ACC112 (cell line): ENCODE measurements around the gene GID4.

Experiments
- H2AFZ ChIP-seq: fragments of 200-600 bp; sonication (generic); one replicate; pipeline ENCODE4 v1.6.0; 2017; ENCODE audit warnings: antibody characterized with exemption, low read length; ENCODE audit not compliant: unreplicated experiment
- H3K27ac ChIP-seq: fragments of 200-600 bp; sonication (generic); 2 replicates; pipeline ENCODE4 v1.5.1; 2014; ENCODE audit warnings: low read depth, mild to moderate bottlenecking, antibody characterized with exemption, low read length, moderate library complexity
- H3K27me3 ChIP-seq: fragments of 200-600 bp; sonication (generic); 2 replicates; pipeline ENCODE4 v1.6.1; 2014; ENCODE audit warnings: mild to moderate bottlenecking, antibody characterized with exemption, low read length, moderate library complexity, mixed read lengths; ENCODE audit not compliant: insufficient read depth
- H3K36me3 ChIP-seq: fragments of 200-600 bp; sonication (generic); 2 replicates; pipeline ENCODE4 v1.6.1; 2016; ENCODE audit warnings: mild to moderate bottlenecking, antibody characterized with exemption, low read length, moderate library complexity, mixed read lengths; ENCODE audit not compliant: insufficient read depth
- H3K4me1 ChIP-seq: fragments of 200-600 bp; sonication (generic); one replicate; pipeline ENCODE4 v1.6.1; 2016; ENCODE audit warnings: low read length, mixed read lengths; ENCODE audit not compliant: insufficient read depth, unreplicated experiment, control insufficient read depth
- H3K4me3 ChIP-seq: fragments of 200-600 bp; sonication (generic); 2 replicates; pipeline ENCODE4 v1.5.1; 2014; ENCODE audit warnings: mild to moderate bottlenecking, low read depth, low read length
- H3K79me2 ChIP-seq: fragments of 200-600 bp; sonication (generic); one replicate; pipeline ENCODE4 v1.6.0; 2016; ENCODE audit warnings: low read length; ENCODE audit not compliant: control insufficient read depth, unreplicated experiment, insufficient read depth

GID4 gene

DNA sequence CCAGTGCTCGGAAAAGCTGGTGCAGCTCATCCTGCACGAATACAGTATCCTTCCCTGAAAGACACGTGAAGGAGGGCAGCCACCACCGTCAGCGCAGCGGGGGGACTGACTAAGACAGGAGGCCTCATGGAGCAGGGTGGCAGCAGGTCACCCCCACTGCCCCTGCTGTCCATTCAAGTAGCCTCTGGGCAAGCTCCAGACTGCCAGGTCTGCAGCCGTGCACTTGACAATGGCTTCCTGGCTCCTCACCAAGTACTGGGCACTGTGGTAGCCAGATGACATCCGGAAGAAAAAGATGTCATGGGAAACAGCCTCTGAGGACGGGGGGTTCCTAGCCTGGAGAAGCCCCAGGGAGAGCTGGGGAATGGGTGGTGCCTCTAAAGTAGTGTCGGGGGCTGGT, 61.4 kb downstream of the GID4 start:
- no peak overlapping the region for H2AFZ ChIP-seq
- H3K79me2 ChIP-seq: no peaks in the 10 kb centered on the region
- H3K4me1 ChIP-seq: no peaks in the 10 kb centered on the region
- no peaks in the 10 kb centered on the region for H3K36me3 ChIP-seq
- no peak overlapping the region for H3K4me3 ChIP-seq
- H3K27me3 ChIP-seq: no peaks in the 10 kb centered on the region
- no peak overlapping the region for H3K27ac ChIP-seq

DNA sequence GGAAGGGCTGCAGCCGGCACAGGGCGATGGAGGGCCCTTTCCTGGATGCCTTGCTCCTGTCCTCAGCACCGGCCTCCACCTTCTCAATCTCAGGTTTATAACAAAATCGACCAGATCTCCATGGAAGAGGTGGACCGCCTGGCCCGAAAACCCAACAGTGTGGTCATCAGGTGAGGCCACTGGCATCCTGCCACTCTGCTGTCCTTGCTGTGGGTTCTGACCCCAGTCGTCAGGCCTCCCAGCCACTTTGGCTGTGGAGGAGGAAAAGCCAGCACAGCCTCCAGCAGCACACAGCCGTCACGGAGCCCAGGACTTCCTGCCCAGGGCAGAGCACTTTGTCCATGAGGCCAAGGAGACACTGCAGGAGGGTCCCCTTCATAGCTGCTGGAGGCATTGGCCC, 62.6 kb downstream of the GID4 start:
- H3K36me3 ChIP-seq: no peaks in the 10 kb centered on the region
- no peaks in the 10 kb centered on the region for H3K79me2 ChIP-seq
- no peaks in the 10 kb centered on the region for H3K27me3 ChIP-seq
- no peak overlapping the region for H2AFZ ChIP-seq
- H3K27ac ChIP-seq: no peak overlapping the region
- no peak overlapping the region for H3K4me3 ChIP-seq
- H3K4me1 ChIP-seq: no peaks in the 10 kb centered on the region

DNA sequence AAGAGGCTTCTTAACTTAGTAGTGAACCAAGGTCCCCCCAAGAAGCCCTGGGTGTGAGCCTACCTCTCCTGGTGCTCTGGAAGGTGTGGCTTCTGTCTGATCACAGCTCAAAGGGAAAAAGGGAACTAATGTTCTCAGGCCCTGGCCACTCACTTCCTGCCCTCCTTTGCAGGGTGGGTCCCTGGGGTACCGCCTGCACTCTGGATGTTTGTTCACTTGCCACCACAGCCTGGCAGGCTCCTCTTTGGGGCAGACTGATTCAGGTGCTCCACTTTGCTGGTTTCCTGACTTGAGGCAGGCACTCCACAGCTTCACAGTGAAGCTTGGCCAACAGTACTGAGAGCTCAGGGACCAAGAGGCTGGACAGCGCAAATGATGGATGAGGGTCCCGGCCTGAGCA, 63.4 kb downstream of the GID4 start:
- no peaks in the 10 kb centered on the region for H3K36me3 ChIP-seq
- no peaks in the 10 kb centered on the region for H3K79me2 ChIP-seq
- no peak overlapping the region for H3K27ac ChIP-seq
- H3K4me3 ChIP-seq: no peak overlapping the region
- no peaks in the 10 kb centered on the region for H3K4me1 ChIP-seq
- no peaks in the 10 kb centered on the region for H3K27me3 ChIP-seq
- no peak overlapping the region for H2AFZ ChIP-seq

DNA sequence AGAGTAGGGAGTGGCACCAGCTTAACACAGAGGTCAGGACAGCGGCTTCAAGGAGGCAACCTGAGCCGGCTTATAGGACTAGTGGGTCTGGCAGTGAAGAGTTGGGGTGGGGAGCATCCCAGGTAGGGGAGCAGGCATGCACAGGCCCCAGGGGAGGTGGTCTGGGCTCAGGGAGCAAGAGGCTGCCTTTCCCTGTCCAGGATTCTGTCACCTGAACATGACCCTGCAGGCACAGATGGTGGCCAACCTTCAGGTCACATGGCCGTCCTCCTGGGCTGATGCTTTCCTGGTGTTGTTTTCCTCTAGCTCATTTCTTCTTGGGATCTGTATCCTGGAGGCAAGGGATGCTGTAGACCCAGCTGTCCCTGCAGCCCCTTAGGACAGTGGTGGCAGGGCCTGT, 65.8 kb downstream of the GID4 start:
- no peak overlapping the region for H3K4me3 ChIP-seq
- H3K79me2 ChIP-seq: no peaks in the 10 kb centered on the region
- no peaks in the 10 kb centered on the region for H3K4me1 ChIP-seq
- no peak overlapping the region for H3K27ac ChIP-seq
- no peaks in the 10 kb centered on the region for H3K36me3 ChIP-seq
- no peak overlapping the region for H2AFZ ChIP-seq
- no peaks in the 10 kb centered on the region for H3K27me3 ChIP-seq

DNA sequence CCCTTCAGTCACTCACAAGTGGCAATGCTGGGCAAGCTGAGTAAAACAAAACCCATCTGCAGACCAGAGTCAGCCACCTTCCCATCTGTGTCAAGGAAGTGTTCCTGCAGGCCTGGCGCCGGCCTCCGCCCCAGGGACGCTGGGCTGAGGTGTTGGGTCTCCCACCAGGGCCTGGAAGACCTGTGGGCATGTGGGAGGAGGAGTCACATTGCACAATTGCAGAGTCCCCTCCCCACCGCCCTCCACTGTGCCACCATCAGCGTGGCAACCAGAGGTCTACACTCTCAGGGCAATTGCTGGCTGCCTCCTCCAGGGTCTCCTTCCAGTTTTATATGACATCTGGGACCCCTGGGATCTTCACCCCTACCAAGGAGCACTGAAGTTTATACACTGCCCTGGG, 66.4 kb downstream of the GID4 start:
- Histone ChIP-seq H2AFZ (no peak overlapping the region), H3K36me3 (no peaks in the 10 kb centered on the region), H3K27me3 (no peaks in the 10 kb centered on the region), H3K27ac (no peak overlapping the region), H3K4me3 (no peak overlapping the region), H3K4me1 (no peaks in the 10 kb centered on the region), H3K79me2 (no peaks in the 10 kb centered on the region)

DNA sequence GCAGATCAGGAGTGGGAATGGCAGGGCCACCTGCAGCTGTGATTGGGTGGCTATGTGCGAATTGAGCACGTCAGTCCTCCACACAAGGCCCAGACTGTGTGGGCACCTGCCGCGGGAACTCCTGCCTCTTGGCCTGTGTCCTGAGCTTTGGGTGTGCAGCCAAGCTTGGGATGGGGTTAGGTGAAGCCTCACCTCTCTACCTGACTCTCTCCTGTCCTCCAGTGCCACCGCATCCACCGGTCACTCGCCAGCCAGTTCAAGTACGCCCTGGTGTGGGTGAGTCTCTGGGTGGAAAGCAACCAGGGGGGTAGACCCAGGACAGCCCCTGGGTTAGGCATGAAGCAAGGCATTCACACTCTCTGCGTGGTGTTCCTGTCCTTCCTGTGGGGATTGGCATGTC, 67.0 kb downstream of the GID4 start:
- H3K27me3 ChIP-seq: no peaks in the 10 kb centered on the region
- no peaks in the 10 kb centered on the region for H3K4me1 ChIP-seq
- H3K79me2 ChIP-seq: no peaks in the 10 kb centered on the region
- H3K27ac ChIP-seq: no peak overlapping the region
- no peak overlapping the region for H2AFZ ChIP-seq
- no peaks in the 10 kb centered on the region for H3K36me3 ChIP-seq
- no peak overlapping the region for H3K4me3 ChIP-seq

DNA sequence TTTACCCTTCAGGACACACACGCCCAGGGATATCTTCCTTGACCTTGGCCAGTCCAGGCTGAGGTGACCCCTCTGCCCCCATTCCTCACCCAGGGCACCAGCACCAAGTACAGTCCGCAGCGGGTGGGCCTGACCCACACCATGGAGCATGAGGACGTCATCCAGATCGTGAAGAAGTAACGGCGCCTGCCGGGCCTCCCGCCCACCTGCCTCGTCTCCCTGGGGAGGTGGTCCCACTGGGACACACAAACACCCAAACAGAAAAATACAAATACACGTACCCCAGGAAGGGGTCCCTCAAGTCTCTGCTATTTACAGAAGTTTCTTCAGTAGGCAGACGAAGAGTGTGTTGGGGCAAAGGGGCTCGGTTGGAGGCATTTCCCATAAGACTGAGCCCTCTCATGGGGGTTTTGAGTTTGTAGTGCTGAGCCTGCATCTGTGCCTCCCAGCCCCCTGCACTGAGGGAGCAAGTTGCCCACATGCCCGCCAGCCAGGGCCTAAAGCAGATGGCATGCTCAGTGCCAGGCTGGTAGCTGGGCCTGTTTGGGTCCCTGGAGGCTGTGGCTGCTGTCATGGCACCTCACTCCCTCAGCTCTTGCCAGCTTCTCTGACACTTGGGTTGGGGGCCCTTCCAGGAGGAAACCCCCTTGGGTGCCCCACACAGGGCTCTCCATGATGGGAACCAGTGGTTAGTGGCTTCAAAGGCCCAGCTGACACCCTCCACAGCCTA, 68.0 kb downstream of the GID4 start:
- Histone ChIP-seq H3K27me3 (no peaks in the 10 kb centered on the region), H3K4me3 (no peak overlapping the region), H3K36me3 (no peaks in the 10 kb centered on the region), H3K79me2 (no peaks in the 10 kb centered on the region), H2AFZ (no peak overlapping the region), H3K27ac (no peak overlapping the region), H3K4me1 (no peaks in the 10 kb centered on the region)

DNA sequence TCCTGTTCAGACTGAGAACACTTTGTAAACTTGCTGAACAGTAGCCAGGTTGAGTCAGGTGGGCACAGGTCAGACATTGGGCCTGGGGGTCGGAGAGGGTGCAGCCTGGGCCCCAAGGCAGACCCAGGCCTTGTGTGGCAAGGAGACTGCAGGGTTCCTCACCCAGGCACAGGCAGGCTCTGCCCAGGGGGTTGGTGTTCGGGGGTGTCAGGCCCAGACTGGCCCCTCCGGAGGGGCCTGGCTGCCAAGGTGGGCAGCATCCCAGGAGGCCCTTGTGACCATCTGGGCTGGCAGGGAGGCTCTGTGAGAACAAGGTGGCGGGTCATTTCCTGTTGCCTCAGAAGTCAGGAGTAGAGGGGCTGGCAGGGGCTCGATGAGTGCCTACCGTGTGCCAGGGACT, 68.8 kb downstream of the GID4 start:
- H3K27ac ChIP-seq: no peak overlapping the region

DNA sequence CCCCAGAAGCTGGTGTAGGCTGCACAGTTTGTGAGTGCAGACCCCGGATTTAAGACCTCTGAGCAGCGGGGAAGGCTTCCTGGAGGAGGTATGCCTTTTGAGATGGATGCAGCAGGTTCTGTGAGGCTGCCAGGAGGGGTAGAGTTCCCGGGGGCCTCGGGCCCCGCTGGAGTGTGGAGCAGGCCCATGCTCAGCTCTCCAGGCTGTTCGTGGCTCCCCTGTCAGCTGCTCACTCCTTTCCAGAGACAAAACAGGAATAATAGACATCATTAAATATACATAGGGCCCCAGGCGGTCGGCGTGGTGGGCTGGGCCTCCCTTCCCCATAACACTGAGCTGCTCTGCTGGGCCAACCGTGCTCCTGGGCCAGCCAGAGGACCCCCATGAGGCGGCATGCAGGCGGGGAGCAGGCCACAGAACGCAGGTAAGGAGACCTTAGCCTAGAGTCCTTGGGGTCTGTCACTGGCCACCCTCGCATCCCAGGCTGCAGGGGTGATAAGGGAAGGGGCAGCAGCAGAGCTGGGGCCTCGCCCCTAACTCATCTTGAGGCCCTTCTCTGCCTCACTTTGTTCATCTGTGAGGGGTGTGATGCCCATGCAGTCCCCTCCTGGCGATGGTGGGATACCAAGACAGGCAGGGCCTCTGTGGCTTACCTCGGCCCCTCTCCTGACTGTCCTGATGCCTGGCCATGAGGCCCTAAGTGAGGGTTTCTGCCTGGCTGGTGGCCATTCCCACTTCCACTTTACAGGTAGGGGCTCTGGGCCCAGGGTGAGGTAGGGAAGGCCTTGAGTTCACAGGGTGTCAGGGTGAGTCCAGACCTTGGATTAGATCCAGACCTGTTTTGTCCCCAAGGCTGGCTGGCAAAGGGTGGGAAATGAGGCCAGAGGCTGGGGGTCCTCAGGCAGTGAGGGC, 69.4 kb downstream of the GID4 start, which contains the start of gene MYO15A:
TSS of gene MYO15A (plus strand) at position 356 of the 912 bp plus-strand sequence. CDS start 10,045 bp downstream, outside the sequence.
- no peak within 1 kb of the TSS for H2AFZ ChIP-seq
- no peak within 1 kb of the TSS for H3K27ac ChIP-seq
- no peaks in the 10 kb centered on the region for H3K79me2 ChIP-seq
- no peaks in the 10 kb centered on the region for H3K4me1 ChIP-seq
- H3K27me3 ChIP-seq: no peaks in the 10 kb centered on the region
- H3K36me3 ChIP-seq: no peaks in the 10 kb centered on the region
- no peak within 1 kb of the TSS for H3K4me3 ChIP-seq

More for the DNA sequence above, 68.8 kb downstream of the GID4 start:
- H3K4me1 ChIP-seq: no peaks in the 10 kb centered on the region
- H2AFZ ChIP-seq: no peak overlapping the region
- H3K36me3 ChIP-seq: no peaks in the 10 kb centered on the region
- no peaks in the 10 kb centered on the region for H3K79me2 ChIP-seq
- H3K27me3 ChIP-seq: no peaks in the 10 kb centered on the region
- H3K4me3 ChIP-seq: no peak overlapping the region

DNA sequence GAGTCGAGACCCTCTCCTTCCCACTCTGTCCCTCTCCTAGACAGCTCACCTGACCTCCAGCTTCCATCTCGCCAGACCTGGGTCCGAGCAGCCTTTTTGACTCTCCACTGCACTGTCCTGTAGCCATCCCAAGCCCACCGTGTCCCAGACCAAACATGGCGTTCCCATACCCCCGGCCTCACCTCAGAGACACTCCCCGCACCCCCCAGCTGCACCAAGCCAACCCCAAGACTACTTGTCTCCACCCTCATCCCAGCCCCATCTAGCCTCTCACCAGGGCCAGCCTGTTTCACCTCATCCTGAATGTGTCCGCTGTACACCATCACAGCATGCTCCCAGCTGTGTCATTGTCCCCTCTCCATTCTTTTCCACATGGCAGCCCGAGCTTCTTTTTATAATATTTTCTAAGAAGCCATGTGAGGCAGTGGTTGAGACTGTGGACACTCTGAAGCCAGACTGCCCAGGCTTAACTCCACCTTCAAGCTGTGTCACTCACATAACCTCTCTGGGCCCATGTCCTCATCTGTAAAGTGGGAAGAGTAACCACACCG, 70.8 kb downstream of the GID4 start:
- Histone ChIP-seq H3K79me2 (no peaks in the 10 kb centered on the region), H3K4me1 (no peaks in the 10 kb centered on the region), H3K27me3 (no peaks in the 10 kb centered on the region), H3K27ac (no peak overlapping the region), H2AFZ (no peak overlapping the region), H3K4me3 (no peak overlapping the region), H3K36me3 (no peaks in the 10 kb centered on the region)
